Measurements from ENCODE around the gene CCDC50.

The CCDC50 gene

DNA sequence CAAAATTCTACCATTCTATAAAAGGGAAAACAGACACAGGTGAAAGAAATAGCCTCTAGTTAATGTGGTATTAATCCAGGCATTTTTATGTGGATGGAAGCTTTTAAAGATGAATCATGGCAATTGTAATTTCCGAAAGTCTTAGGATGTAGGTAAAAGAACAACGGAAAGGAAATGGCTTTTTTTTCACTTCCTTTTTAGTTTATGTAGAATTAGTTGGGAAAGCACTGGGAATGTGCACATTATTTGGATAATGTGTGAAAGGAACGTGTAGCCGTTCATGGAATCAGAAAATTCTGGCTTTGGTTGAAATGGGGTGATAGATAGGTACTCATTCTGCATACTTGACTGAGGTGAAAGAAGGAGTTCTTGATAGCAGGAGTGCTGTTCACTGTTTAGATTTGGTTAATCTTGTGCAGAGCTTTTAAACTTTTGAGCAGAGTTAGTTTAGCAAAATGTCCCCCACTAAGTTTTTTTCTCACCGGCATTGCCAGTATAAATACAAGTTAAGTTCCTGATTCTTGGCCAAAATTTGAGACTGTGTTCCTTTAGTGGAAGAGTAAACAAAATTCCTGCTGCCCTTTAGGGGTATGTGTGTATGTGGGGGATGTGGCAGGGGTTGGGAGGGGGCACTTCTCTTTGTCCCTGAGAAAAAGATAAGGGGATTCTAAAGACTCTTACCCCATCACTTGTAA is 21.3 kb downstream of the CCDC50 start:
- DNase-seq: no peak

- DNase-seq: no peak
Measured at GRCh38 chr3:191352014-191352413, 22.8 kb downstream of the CCDC50 start.

DNA sequence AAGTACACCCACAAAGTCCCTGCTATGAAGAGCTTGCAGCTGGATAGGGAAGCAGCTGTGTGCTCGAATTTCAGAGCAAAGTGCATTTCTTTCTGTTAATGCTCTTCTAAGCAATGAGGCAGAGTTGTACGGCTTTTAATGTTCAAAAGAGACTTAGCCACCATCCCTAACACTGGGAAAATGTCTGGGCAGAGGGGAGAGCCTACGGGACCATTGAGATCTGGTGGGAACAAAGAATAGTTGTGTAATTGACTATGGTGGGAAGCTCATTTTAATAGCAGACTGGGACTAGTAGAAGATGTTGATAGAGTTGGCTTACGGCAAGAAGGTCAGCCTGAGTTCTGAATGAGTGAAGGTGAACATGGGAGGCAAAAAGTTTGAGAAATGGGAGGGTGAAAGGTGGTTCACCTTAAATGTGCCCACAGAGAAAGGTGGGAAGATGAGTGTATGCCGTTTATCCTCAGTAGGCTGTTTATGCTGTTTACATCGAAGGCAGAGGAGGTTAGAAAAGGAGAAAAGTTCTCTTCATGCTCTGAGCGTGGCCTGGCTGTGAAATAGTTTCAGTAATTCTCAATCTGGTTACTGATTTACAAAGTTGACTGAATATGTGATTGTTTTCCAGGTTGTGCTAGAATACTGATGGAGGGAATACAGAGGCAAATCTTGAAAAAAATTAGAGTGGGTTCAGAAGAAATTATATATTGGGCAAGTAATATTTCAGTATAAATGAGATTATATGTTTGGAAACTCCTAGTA is 24.0 kb downstream of the CCDC50 start:
- no peak for DNase-seq

- no peak for DNase-seq
Measured at GRCh38 chr3:191355406-191355805, 26.2 kb downstream of the CCDC50 start.

DNA sequence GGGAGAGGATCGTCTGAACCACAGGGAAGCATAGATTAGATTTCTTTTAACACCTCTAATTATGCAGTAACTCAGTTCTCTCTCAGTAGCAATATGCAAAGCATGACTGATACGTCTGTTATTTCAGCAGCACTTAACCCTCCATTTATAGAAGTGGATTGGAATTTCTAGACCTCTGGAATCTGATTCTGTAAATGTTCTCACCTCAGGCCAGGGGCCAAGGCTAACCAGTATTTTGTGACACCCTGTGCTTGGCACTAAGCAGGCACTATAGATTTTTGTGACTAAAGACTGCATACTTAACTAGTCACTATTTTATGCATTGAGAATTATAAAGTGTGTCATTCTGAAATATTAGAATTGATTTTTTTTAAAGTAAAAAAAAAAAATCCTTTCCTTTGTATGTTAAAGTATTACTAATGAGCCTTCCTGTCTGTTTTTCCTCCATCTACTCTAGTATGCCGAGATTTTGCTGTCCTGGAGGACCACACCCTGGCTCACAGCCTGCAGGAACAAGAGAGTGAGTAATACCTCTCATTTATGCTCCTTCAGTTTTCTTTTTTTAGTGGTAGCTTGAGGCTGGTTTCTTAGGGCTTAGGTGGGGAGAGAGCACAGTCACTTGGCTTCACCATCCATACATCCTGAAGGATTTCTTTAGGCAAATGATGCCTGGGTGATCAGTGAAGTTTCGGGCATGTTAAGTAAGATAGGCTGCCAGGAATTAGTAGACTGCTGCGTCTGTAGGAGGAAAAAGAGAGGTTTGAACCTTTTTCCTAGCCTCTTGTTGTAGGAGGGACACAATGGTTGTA is 27.6 kb downstream of the CCDC50 start:
- DNase-seq: no peak

- DNase-seq: no peak
Measured at GRCh38 chr3:191357909-191358308, 28.7 kb downstream of the CCDC50 start.

GRCh38 chr3:191358929-191359328 is 29.7 kb downstream of the CCDC50 start:
- no peak for DNase-seq

DNA sequence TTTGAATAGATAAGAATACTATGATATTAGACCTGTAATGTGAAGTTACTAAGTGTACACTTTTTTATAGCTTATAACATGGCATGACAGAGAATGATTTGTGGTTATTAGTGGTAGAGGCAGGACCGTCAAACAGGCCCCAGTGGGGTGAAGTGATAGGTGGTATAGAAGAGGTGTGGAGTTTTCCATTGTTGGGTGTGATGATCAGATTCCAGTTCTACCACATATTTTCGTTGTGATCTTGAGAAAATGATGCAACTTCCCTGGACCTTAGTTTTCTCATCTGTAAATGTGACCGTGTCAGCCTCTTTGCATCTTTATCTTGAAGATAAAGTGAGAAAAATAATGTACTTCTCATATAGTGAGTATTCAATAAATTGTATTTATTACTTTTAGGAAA is 31.4 kb downstream of the CCDC50 start:
- no peak for DNase-seq

GRCh38 chr3:191361456-191361855 is 32.3 kb downstream of the CCDC50 start:
- DNase-seq: no peak

DNA sequence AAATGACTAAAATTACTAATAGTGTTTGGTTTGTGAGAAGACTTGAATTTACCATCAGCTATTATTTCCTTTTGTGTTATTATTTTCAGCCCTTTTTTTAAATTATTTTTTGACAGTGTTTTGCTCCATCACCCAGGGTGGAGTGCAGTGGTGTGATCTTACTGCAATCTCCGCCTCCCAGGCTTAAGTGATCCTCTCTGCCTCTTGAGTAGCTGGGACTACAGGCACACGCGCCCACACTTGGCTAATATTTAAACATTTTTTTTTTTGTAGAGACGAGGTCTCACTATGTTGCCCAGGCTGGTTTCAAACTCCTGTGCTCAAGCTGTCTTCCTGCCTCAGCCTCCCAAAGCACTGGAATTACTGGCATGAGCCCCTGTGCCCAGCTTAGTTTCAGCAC is 32.8 kb downstream of the CCDC50 start:
- no peak for DNase-seq

DNA sequence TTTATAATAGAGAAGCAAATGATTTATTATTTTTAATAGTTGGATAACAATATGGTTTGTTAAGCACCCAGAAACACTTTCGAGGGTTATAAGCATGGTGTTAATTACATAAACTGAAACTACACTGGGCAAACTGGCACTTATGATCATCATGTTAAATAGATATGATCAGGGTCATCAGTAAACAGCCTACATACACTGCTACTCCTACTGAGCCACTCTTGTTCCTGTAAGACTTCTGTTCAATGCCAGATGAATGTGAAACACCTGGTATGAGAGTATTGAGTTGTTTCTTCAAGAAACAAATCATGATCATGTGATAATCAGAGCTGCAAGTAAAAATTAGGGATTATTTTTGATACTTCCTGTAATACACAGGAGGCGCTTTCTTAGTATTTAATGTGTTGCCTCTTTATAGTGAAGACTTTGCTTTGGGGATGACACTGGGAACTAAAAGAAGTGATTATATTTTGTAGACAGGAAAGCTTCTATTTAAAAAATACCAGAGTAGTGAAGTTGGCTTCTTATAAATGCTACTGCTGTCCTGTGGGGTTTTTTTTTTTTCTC is 33.4 kb downstream of the CCDC50 start:
- no peak for DNase-seq

DNA sequence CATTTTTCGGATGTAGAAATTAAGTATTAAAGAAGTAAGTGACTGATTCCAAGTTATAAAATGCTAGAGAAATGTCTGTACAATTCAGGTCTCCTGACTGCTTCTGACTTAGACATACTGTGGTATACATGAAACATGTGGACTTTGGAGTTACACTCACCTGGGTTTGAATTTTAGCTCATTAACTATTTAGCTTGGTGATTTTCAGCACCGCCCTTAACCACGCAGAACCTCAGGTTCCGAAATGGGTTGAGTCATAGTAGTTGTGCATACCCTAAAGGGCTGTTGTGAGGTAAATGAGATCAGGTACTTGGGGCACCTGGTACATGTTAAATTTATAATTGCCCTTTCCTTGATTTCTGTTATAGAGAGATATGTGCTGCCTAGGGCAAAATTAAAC is 34.0 kb downstream of the CCDC50 start:
- no peak for DNase-seq

GRCh38 chr3:191366675-191367074 is 37.5 kb downstream of the CCDC50 start:
- no peak for DNase-seq

- no peak for DNase-seq
Measured at GRCh38 chr3:191368755-191369615, 39.8 kb downstream of the CCDC50 start.

- DNase-seq: no peak
Measured at GRCh38 chr3:191369616-191370010, 40.4 kb downstream of the CCDC50 start.

- DNase-seq: no peak
Measured at GRCh38 chr3:191372122-191372521, 42.9 kb downstream of the CCDC50 start.

DNA sequence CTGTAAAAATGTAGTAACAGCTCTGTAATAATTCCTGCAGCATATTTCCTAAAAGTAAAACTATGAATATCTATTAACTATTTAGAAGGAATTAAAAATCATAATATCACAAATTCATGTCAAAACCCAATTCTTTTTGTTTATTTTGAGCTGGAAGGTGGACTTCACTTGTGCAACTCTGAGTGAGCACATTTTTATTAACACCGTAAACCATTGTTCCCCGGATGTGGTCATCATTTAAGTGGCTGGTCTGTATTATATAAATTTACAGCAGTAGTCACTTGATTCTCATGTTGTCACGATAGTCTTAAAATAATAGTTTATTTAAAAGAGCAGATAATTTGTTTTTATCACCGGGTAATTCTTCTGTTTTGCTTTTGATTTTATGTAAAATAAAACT is 44.1 kb downstream of the CCDC50 start:
- DNase-seq: no peak

- DNase-seq: no peak
Measured at GRCh38 chr3:191376516-191377141, 47.4 kb downstream of the CCDC50 start.

GRCh38 chr3:191378142-191378812 is 49.1 kb downstream of the CCDC50 start:
- no peak for DNase-seq

GRCh38 chr3:191379446-191379845 is 50.3 kb downstream of the CCDC50 start:
- no peak for DNase-seq

DNA sequence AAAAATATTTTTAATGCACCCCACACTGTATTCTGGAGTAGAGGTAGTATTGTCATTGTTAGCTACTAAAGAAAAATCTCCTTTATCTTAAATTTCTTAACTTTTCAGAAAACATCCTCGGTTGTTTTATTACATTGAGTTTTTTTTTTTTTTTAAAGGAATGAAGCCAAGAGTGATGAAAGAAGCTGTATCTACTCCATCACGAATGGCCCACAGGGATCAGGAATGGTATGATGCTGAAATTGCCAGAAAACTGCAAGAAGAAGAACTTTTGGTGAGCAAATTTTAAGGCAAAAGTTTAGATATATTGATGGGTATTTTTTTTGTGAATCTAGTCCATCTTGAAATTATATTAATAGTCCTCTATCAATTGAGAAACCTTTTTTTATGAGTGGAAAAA is 50.8 kb downstream of the CCDC50 start:
- no peak for DNase-seq
